GM18907 (cell line): Measurements from ENCODE around the gene PKD1.

Source experiments
- ATAC-seq: cut with Tn5 transposase; IDR thresholded peaks from one replicate; pipeline ENCODE4 v1.9.1; 2021; ENCODE audit warnings: mild to moderate bottlenecking, moderate library complexity; ENCODE audit not compliant: unreplicated experiment

The PKD1 gene

DNA sequence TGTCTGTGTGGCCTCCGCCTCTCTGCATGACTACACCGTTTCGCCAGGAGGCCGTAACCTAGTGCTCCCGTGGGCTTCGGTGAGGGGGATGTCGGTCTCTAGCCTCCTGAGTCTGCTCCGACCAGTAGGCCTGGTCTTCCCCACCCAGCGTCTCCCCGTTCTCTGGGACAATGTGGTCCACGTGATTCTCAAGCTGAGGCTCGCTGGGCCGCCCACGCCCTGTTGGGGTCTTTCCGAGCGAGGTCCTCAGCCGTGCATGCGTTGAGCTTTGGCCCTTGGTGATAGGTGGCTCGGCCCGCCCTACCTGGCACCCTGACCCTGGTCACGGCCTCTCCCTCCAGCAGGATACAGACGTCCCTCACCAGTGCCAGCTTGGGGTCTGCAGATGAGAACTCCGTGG is 57.0 kb downstream of the PKD1 start:
- ATAC-seq: no peak

DNA sequence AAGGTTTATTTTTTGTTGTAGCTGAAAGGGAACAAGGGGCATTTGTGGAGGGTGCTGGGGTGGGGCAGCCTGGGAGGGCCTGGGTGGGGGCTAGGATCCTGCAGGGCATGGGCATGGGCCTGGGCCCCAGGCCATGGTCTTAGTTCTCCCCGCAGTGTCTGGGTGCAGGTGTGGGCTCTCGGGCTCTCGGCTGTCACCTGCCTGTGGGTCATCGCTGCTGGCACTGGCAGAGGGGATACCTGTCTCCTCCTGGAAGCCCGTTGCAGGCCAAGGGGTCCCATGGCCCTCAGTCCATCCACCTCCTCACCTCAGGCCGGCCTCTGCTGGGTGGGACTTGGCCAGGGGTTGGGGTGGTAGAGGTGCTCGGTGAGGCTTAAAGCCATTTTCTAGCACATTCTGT is 57.6 kb downstream of the PKD1 start:
- no peak for ATAC-seq

DNA sequence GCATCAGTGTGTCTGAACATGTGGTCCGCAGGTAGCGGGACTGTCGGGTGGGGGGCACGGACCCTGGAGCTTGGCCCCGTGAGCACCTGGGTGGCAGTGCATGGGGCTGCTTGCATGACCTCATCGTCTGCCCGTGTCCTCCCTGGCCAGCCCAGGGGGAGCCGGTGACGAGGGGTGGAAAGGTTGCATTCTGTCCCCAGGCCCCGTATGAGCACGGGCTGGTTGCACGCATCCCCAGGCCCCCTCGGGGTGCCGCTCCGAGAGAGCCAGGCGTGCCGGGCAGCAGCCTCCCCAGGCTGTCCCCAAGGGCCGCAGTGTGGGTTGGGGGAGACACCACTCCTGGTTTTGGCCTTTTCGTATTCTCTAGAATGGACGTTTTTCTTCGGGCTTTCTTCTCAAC is 58.0 kb downstream of the PKD1 start:
- ATAC-seq: no peak

DNA sequence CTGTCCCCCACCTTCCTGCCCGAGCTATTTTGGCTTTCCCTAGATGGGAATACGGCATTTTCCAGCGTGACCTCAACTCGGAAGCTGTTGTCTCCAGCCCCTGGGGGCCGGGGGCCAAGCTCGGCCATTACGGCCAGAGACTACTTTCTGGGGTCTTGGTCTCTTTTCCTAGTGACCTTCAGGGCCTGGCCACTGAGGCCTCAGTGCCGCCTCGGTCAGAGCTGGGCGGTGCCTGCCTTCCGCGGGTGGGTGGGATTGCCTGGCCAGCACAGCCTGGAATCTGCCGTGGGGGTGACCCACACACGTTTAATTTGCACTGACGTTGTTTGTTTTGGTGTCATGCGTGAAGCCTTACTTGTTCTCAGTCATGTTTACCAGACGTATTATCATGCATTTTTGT is 58.7 kb downstream of the PKD1 start:
- no peak for ATAC-seq

DNA sequence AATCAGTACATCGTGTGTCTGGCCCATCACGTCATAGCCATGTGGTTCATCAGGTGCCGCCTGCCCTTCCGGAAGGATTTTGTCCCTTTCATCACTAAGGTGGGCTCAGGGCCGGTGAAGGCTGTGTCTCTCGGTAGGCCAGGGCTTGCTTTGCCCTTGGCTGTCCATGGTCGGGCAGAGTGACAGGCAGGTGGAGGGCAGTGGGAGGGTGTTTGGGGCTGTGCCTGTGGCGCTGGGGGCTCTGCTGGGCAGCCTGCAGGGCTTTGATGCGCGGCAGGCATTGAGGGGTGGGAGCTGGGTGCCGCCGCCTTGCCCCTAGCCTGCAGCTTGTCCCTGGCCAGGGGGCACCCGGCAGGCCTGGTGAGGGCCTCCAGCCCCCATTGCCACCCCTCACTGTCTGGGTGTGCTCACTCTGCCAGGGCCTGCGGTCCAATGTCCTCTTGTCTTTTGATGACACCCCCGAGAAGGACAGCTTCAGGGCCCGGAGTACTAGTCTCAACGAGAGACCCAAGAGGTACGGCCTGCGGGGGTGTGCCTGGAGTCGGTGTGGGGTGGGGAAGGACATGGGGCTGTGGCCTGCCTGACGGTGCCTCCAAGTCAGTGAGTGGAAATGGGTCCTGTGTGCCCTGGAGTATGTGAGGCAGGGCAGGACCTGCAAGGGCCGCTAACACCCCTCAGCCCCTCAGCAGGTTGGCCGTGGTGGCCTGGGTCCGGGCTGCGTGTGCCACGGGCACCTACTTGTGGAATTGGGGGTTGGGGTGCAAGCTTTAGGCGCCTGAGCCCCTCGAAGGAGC is 59.4 kb downstream of the PKD1 start:
- ATAC-seq: no peak

DNA sequence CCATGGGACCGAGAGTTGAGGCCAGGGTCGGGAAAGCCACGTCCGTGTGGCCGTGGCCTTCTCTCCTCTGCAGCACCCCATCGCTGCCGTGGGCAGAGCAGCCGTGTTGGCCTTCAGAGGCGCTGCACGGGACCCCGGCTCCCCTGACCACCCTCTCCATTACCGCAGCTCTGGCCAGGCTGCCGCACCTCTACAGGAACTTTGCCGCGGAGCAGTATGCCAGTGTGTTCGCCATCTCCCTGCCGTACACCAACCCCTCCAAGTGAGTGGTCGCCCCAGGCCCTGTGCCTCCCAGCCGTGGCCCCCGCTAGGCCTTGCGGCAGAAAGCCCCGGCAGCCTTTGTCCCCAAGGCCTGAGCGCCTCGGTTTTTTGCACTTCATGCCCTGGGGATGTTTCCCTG is 60.1 kb downstream of the PKD1 start:
- ATAC-seq: no peak

DNA sequence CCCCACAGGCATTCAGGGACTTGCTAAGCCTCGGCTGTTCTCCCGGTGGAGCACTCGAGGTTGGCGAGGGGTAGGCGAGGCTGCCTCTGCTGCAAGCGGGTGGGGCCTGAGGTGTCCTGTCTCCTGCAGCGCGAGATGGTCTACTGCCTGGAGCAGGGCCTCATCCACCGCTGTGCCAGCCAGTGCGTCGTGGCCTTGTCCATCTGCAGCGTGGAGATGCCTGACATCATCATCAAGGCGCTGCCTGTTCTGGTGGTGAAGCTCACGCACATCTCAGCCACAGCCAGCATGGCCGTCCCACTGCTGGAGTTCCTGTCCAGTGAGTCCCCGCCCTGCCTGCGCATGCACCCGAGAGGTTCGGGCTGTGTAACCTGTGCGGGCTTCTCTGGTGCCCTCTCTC is 61.6 kb downstream of the PKD1 start:
- no peak for ATAC-seq

DNA sequence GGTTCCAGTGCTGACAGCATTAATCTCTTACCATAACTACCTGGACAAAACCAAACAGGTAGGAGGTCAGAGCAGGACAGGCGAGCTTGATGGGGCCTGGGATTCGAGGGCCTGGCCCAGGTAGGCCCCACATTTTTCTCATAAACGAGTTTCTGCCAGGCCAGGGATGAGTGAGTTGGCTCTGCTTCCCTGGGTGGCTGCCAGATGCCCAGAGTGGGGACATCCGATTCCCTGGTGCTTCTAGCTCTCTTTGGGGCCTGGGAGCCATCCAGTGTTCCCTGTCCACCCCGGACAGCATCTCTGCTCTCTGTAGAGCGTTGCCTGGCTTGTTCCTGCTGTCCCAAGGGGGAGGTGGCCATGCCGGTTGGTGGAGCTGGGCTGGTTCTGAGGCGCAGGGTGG is 62.8 kb downstream of the PKD1 start:
- ATAC-seq: no peak

DNA sequence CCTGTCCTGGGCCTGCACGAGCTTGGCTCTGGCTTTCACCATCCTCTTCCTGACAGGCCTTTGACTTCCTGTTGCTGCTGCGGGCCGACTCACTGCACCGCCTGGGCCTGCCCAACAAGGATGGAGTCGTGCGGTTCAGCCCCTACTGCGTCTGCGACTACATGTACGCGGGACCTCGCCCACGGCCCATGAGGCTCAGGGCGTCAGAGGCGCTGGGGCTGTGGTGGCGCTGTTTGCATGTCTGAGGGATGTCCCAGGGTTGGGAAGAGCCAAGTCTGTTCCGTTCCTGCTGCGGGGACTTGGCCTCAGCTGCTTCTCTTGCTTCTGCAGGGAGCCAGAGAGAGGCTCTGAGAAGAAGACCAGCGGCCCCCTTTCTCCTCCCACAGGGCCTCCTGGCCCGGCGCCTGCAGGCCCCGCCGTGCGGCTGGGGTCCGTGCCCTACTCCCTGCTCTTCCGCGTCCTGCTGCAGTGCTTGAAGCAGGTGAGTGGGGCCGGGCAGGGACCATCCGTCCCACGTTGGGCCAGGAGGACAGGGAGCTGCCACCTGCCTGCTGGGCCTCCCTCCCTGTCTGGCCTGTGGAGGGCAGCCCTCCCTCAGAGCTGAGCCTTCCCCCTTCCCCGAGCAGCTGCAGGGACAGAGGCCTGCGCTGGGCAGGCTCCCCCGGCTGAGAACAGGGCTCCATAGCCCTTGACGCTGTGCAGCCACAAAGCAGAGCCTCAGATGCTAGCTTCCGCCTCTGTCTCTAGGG is 64.1 kb downstream of the PKD1 start:
- no peak for ATAC-seq

DNA sequence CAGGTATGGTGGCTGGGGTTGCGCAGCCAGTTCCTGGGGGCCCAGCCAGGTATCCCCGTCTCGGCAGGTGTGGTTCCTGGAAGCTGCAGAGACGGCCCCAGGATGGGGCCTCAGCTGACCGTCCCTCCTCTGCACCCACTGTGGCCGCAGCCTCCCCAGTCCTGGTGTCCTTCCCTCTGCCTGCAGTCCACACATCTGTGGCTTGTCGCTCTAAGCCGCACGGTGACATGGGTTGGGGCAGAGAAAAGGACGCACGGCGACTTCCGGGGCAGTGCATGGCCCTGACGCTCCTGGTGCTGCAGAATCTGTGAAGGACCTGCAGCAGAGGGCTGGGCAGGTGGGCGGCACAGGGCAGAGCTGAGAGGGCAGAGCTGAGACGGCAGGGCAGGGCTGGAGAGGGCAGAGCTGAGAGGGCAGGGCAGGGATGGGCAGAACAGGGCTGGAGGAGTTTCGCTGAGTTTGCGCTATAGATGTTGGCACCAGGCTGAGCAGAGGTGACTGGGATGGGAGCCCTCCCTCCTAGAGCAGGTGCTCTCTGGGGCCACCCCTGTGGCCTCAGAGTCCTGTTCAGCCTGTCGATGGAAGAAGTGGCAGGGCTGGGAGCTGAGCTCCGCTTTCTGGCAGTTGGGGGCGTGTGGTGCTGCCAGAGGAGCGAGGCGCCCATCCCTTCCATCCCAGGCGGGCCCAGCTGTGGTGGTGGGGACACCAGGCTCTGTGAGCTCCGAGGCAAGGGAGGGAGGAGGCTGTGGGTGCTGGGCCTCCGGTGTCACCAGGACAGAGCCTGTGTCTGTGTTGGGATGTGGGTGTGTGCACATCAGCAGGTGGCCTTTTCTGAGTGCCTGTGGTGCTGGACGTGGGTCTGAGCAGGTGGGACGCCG is 64.9 kb downstream of the PKD1 start:
- no peak for ATAC-seq

DNA sequence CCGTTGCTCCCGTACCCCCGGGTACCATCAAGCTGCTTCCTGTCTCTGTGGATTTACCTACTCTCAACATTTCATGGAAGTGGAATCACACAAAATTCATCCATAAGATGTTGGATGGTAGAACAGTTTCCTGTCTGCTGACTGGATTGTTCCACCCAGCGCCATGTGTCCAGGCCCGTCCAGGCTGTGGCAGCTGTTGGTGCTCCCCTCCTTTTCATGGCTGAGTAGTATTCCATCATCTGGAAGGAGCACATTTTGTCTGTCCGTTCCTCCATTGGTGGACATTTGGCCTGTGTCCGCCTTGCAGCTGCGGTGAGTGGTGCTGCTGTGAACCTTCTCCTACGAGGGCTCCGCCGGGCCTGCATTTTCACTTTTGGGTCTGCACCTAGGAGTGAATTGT is 69.6 kb downstream of the PKD1 start:
- no peak for ATAC-seq

DNA sequence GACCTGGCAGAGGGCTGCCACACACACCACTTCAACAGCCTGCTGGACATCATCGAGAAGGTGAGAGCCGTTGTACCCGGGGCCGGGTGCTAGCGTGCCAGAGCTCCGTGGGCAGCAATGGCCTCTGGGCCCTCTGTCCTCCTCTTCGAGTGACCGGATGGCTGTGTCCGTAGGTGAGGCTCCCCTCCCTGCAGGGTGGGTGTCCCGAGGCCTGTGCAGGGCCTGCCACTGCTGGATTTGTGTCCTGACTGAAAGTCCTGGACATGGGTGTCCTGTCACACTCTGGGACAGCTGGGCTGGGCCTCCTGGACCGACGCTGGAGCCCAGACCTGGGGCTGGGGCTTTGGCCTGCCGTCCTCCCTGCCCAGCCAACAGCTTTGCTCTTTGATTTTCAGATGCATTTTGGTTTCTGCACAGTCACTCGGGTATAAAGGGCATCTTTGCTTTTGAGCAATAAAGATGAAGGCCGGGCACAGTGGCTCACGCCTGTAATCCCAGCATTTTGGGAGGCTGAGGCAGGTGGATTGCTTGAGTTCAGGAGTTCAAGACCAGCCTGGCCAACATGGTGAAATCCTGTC is 71.2 kb downstream of the PKD1 start:
- ATAC-seq: no peak

DNA sequence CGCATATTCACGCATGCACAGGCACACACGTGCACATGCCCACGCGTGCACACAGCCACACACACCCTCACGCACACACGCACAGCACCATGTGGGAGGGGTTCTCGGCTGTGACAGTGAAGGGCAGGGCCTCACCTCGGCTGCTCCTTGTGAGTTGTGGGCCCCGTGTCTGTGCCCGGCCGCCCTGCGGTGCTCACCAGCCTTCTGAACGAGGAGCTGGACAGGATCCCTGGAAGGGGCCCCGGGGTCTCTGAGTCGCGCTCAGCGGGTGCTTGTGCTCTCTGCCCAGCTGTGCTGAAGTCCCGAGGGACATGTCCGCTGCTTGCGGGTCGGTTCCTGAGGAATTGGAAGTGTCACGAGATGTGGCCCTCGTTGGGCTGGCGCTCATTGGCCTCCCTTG is 71.8 kb downstream of the PKD1 start:
- ATAC-seq: no peak

DNA sequence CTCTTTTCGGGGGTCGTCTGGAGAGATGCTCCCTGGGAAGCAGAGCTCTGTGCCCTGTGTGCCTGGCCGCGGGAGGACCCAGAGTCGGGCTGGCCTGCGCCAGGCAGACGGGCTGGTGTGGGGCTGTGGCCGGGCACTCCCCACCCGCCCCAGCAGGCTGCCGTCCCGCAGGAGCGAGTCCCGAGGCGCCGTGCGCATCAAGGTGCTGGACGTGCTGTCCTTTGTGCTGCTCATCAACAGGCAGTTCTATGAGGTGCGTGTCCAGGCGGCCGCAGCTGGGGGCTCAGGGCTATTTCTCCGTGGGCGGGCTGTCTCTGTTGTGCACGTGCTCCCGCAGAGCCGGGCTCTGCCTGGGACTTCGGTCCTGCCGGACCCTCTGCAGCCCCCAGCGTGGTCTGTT is 72.9 kb downstream of the PKD1 start:
- ATAC-seq: no peak

DNA sequence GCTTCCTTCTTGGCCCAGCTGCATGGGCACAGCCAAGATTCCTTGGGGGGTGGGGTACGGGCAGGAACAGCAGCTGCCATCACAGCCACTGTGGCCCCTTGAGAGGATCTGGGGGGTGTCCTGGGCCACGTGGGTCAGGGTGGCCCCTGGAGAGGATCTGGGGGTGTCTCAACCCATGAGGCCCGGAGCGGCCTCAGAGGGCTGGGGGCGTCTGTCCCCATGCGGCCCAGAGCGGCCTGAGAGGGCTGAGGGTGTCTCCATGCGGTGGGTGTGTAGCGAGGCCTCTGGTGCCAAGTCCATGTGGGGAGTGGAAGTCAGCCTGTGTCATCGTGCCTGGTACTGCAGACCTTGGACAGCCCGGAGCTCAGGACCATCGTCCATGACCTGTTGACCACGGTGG is 74.2 kb downstream of the PKD1 start:
- no peak for ATAC-seq

DNA sequence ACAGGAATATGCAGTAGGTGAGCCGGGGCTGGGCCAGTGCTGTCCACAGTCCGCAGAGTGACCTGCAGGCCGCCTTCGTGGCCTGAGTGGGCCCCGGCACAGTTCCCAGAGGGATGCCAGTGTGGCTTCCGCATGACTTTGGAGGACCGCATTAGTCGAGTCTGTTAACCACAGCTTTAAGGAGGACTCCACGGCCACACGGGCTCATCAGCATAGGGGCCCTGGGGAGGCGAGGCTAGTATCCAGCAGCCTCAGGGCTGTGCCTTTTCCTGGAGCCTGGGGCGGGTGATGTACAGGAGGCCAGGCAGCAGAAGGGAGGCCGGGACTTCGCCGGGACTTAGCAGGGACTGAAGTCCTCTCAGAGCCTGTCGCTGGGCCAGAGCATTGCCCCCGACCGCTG is 74.7 kb downstream of the PKD1 start:
- ATAC-seq: no peak

DNA sequence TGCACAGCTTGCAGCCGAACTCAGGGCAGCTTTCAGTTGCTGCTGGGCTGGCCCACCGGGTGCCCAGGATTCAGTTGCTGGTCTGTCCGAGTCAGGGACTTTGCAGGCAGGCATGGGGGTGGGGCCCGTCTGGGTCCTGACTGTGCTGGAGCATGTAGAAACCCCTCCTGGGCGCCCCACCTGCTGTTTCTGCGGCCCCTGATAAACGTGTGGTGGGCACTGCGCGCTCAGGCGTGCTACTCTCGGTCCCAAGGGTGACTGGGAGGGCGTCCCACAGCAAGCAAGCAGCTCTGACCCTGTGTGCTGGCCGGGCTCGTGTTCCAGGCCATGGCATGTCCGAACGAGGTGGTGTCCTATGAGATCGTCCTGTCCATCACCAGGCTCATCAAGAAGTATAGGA is 75.4 kb downstream of the PKD1 start:
- no peak for ATAC-seq

DNA sequence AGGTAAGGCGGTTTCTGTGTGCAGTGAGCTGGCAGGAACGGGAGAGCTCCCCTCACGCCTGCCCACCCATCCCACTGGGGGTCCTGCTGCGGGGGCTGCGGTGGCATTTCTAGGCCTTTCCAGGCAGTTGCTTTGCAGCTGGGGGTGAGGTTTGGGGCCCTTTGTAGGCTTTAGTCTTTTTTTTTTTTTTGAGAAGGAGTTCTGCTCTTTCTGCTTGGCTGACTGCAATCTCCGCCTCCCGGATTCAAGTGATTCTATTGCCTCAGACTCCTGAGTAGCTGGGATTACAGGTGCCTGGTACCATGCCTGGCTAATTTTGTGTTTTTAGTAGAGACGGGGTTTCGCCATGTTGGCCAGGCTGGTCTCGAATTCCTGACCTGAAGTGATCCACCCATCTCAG is 76.8 kb downstream of the PKD1 start:
- ATAC-seq: no peak

DNA sequence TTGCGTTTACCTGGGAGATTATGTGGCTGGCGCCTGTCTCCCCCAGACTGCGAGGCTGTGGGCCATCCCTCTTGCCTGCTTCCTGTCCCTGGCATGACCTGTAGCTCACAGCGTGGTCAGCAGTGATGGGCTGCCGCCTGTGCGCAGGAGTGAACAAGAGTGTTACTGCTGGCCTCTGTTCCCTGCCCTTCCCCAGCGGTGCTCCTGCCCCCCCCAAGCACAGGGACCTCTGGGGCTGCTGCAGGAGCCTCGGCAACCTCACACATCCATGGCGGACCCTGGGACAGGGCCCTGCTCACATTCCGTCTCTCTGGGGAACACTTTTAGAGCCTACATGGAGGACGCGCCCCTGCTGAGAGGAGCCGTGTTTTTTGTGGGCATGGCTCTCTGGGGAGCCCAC is 77.3 kb downstream of the PKD1 start:
- ATAC-seq: no peak

DNA sequence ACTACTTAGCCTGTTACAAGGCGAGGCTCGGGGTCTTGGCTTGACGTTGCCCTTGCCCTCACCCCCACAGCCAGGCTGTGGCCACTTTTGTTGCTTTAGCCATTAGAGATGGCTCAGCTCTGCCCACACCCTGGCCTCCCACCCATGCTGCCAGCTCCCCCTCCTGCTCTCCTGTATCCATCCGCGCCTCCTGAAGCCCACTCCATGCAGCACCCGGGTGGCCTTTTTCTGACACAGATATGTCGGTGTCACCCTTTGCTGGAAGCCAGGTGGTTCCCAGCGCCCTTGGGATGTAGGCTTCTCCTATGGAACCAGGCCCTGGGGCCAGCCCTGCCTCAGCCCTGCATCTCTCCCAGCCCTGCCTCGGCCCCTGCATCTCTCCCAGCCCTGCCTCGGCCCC is 78.3 kb downstream of the PKD1 start:
- ATAC-seq: no peak

DNA sequence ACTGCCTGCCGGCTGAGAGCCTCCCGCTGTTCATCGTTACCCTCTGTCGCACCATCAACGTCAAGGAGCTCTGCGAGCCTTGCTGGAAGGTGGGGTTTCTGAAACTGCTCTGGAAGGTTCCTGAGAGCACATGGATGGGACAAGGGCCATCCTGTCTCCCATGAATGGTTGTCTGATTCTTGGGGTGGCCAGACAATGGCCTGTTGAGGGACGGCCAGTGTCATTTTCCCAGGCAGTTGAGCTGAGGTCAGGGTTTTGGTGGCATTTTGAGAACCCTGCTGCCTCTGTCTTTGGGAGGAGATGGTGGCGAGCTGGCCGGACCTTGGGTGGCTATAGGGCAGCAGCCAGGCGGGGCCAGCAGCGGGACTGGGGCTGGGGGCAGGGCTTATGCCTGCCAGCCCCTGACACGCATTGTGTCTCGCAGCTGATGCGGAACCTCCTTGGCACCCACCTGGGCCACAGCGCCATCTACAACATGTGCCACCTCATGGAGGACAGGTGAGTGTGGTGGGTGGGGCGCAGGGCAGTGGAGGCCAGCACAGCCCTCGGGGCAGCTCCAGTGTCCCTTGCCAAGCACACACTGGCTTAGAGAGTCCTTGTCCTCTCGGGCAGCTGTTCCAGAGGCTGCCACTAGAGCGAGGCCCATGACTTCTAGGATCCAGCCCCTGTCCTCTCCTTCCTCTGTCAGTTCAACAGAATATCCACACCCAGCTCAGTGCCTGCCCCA is 78.9 kb downstream of the PKD1 start:
- no peak for ATAC-seq
